GM19468 (cell line): Measurements from ENCODE around the gene CHDH.

Experiments
- ATAC-seq: cut with Tn5 transposase; IDR thresholded peaks from one replicate; pipeline ENCODE4 v1.9.1; 2021; ENCODE audit warnings: mild to moderate bottlenecking, moderate library complexity, moderate number of reproducible peaks; ENCODE audit not compliant: unreplicated experiment; ENCODE audit errors: extremely low read depth

Gene CHDH

GRCh38 chr3:53846134-53846850, at the start of gene CHDH, which contains the start of gene IL17RB:
Gene CHDH, minus strand, starts transcription at chr3:53846419. Its CDS starts 22,411 bp downstream, at chr3:53824008.
Gene IL17RB, plus strand, starts transcription at chr3:53846568. Its CDS starts 21 bp downstream, at chr3:53846589.
- ATAC-seq: peak; percentile 20

GRCh38 chr3:53892286-53892637, 46.0 kb upstream of the CHDH start:
- ATAC-seq: no peak

- peak; percentile 99 for ATAC-seq
Observed at GRCh38 chr3:53891497-53892285, 45.5 kb upstream of the CHDH start, which contains the start of gene SELENOK. Gene SELENOK, minus strand, starts transcription at chr3:53891859.

- ATAC-seq: no peak
Observed at GRCh38 chr3:53890726-53891475, 44.7 kb upstream of the CHDH start.

GRCh38 chr3:53888232-53888631, 42.0 kb upstream of the CHDH start:
- ATAC-seq: no peak

- no peak for ATAC-seq
Observed at GRCh38 chr3:53887446-53887845, 41.2 kb upstream of the CHDH start.

- ATAC-seq: no peak
Observed at GRCh38 chr3:53885239-53885638, 39.0 kb upstream of the CHDH start.

- no peak for ATAC-seq
Observed at GRCh38 chr3:53884623-53885022, 38.4 kb upstream of the CHDH start.

- no peak for ATAC-seq
Observed at GRCh38 chr3:53883008-53883407, 36.8 kb upstream of the CHDH start.

GRCh38 chr3:53881691-53882593, 35.7 kb upstream of the CHDH start, which contains the start of gene ACTR8:
Gene ACTR8, minus strand, starts transcription at chr3:53882152. Its CDS starts 51 bp downstream, at chr3:53882101.
- peak; percentile 45 for ATAC-seq

GRCh38 chr3:53880396-53881345, 34.5 kb upstream of the CHDH start:
- ATAC-seq: no peak

GRCh38 chr3:53865732-53866499, 19.7 kb upstream of the CHDH start:
- ATAC-seq: peak; percentile 61

GRCh38 chr3:53863145-53863544, 16.9 kb upstream of the CHDH start:
- ATAC-seq: no peak

GRCh38 chr3:53862241-53862640, 16.0 kb upstream of the CHDH start:
- ATAC-seq: no peak

GRCh38 chr3:53860196-53860595, 14.0 kb upstream of the CHDH start:
- no peak for ATAC-seq

GRCh38 chr3:53859178-53859577, 13.0 kb upstream of the CHDH start:
- ATAC-seq: no peak

- ATAC-seq: no peak
Observed at GRCh38 chr3:53858096-53858741, 12.0 kb upstream of the CHDH start.
